Hematopoietic multipotent progenitor cell treated with erythropoietin and hydrocortisone succinate and interleukin-3 and kit ligand, for 6 days (in vitro differentiated cells): Measurements from ENCODE around the gene ALOX12.

Source experiments
- DNase-seq: peaks from one replicate; pipeline ENCODE4 v3.0.0-alpha.2; 2015

The ALOX12 gene

DNA sequence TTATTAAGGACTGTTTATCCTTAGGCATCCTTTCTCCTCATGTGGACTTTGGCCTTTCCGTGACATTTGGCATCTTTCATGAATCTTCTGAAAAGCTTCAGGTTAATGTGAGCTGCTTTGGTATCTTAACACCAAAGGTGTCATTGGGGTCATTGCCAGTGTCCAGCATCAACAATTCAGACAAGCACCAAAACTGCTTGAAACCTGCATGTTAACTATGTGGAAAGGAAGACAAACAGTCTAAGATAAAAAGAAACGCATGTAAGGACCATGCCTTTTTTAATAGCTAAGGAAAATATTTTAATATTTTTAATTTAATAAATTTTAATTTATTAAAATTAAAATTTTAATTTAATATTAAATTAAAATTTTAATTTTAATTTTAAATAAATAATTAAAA is 7.9 kb downstream of the ALOX12 start:
- no peak for DNase-seq

DNA sequence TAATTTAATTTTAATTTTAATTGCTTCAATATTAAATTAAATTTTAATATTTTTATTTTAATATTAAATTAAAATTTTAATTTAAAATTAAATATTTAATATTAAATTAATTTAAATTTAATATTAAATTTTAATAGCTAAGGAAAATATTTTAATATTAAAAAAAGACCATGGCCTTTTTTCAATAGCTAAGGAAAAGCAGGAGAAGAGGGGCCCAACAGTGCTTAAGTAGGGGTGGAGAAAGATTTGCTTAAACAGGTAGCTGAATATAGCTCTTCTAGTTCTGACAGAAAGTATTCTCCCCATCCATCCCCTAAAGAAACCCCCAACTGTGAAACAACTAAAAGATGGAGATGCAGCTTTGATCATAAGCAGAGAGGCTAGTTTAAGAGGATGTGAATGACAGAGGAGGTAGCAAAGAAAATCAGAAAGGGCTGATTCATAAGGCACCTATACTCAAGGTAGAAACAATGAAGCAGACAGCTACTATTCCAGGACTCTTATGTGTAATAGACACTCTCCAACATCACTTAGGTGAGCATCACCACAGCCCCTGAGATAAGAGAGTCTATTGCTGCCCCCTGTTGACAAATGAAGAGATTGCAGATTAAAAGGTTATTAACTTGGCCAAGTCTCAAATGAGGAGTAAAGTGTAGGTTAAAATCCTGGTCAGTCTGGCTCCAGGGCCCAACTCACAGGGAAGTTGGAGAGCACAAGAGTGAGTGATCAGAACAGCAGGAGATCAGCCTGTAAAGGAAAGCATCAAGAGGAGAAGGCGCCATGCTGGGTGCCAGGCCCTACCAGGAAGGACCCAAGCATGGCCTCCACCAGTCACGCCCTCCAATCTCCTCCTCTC is 8.8 kb downstream of the ALOX12 start:
- DNase-seq: peak; percentile 91

DNA sequence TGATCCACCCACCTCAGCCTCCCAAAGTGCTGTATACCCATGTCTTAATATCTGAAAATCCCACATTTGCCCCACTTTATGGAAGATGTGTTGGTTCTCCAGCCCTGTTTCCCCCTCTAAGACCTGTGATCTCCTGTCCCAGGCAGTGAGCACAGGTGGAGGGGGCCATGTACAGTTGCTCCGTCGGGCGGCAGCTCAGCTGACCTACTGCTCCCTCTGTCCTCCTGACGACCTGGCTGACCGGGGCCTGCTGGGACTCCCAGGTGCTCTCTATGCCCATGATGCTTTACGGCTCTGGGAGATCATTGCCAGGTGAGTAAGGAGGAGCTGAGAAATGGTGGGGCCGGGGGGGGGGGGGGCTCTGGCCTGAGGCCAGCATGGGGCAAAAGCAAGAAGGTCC is 9.9 kb downstream of the ALOX12 start:
- no peak for DNase-seq

DNA sequence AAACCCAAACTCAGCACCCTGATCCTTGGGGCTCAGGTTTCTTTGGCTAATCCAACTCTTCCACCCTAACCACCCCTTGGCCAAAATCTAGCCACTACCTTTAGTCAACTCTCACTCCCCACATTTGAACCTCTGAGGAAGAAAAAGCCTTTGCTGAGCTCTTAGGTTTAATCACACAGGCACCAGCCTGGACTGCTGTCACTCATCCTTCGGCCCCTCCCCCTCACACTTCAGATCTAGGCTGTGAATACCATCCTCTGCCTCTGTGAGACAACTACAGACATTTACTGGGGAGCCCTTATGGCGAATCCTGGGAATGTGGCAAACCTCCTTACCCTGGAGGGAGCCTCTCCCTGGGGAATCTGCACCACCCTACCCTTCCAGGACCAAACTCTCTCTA is 11.3 kb downstream of the ALOX12 start:
- DNase-seq: peak; percentile 38

DNA sequence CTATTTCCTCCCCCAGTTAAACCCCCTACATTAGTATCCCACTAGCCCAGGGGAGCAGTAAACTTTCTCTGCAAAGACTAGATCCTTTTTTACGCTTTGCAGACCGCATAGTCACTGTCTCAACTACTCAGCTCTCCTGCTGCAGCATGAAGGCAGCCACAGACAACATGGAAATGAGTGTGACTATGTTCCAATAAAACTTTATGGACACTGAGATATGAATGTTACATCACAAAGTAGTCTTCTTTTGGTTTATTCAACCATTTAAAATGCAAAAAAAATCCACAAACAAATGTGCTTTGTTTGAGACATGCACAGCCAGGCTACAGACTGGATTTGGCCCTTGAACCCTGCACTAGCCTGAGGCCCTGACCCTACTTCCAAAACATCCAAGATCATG is 14.7 kb downstream of the ALOX12 start:
- peak; percentile 35 for DNase-seq

DNA sequence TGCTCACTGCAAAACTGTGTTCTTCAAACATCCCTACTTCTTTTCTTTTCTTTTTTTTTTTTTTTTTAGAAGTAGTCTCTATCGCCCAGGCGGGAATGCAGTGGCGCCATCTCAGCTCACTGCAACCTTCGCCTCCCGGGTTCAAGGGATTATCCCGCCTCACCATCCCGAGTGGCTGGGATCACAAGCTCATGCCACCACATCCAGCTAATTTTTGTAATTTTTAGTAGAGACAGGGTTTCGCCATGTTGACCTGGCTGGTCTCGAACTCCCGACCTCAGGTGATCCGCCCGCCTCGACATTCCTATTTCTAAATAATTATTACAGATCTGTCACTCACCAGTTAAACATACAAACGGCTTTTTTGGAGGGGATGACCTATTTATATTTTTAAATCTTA is 15.6 kb downstream of the ALOX12 start:
- no peak for DNase-seq

DNA sequence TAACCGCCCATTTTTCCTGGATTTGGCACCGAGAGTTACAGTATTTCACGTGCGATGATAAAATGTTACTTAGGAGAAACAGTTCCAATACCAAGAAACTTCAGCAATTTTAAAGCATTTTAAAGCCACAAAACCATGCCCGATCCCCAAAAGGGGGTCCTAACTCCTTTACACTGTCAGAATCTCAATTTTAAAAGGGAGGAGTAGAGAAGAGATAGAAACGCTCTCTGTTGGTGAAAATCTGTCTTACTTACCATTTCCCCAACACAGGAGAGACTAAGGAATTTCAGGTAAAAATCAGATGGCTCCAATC is 16.0 kb downstream of the ALOX12 start:
- no peak for DNase-seq

DNA sequence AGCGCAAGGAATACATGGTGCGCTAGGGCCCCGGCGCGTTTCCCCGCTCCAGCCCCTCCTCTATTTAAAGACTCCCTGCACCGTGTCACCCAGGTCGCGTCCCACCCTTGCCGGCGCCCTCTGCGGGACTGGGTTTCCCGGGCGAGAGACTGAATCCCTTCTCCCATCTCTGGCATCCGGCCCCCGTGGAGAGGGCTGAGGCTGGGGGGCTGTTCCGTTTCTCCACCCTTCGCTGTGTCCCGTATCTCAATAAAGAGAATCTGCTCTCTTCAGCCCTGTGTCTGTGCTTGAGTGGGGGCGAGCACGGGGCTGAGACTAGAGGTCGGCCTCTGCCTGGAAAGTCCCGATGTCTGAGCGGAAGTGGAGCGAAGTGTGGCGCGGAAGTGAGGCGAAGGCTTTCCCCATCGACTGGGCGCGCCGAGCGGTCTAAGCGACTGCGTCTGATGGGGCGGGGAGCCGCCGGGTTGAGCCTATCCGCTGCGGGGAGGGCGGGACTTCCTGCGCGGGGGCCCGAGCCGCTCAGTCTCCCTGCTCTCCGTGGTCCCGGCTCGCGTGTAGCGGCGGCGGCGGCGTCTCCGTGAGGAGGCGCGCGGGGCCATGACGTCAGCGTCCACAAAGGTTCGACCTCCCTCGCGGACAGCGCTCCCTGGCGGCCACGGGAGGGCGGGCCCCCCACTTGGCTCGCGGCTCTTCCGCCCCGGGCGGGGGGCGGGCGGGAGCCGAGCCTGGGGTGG is 18.6 kb downstream of the ALOX12 start:
- peak; percentile 99 for DNase-seq

DNA sequence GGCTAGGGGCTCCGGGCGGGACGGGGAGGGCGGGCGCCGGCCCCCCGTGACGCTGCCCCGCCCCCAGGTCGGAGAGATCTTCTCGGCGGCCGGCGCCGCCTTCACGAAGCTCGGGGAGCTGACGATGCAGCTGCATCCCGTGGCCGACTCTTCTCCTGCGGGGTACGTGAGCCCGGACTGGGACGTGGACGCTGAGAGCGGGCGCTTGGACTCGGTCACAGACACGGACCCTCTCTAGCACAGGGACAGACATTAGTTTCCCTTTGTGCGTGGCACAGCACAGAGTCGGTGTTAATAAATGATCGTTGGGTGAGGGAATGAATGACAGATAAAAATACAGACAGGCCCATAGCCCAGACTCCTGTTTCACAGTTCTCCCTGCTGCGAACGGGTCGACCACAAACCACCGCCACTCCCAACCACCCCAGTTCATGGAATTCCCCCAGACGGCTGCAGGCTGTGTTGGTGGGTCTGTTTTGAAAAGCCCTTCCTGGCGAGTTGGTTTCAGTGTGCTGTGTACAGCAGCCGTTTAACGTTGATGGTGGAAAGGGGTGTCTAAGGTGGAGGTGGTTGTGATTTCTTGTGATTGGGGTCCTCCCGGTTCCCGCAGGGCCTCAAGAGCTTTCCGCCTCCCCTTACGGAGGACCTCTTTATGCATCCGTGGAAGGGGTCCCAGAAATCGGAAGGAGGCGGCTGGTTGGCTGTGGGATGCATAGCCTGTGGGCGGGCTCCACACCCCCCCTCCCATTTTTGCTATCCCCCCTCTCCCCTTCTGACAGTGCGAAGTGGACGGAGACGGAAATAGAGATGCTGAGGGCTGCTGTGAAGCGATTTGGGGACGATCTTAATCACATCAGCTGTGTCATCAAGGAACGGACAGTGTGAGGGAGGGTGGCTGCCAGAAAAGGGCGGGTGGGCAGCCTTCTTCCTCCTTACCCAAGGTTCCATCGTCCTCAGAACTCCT is 19.4 kb downstream of the ALOX12 start:
- peak; percentile 72 for DNase-seq

DNA sequence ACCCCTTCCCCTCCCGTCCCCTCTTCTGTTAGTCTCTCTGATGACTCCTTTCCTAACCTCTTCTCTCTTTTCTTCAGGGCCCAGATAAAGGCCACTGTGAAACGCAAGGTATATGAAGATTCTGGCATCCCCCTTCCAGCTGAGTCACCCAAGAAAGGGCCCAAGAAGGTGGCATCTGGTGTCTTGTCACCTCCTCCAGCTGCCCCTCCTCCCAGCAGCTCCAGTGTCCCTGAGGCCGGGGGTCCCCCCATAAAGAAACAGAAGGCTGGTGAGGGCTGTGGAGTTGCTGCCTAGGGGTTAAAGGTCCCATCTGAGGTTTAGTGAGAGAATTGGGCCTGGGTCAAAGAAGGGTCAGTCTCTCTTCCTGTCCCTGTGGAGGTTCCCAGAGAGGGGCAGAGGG is 20.6 kb downstream of the ALOX12 start:
- no peak for DNase-seq

DNA sequence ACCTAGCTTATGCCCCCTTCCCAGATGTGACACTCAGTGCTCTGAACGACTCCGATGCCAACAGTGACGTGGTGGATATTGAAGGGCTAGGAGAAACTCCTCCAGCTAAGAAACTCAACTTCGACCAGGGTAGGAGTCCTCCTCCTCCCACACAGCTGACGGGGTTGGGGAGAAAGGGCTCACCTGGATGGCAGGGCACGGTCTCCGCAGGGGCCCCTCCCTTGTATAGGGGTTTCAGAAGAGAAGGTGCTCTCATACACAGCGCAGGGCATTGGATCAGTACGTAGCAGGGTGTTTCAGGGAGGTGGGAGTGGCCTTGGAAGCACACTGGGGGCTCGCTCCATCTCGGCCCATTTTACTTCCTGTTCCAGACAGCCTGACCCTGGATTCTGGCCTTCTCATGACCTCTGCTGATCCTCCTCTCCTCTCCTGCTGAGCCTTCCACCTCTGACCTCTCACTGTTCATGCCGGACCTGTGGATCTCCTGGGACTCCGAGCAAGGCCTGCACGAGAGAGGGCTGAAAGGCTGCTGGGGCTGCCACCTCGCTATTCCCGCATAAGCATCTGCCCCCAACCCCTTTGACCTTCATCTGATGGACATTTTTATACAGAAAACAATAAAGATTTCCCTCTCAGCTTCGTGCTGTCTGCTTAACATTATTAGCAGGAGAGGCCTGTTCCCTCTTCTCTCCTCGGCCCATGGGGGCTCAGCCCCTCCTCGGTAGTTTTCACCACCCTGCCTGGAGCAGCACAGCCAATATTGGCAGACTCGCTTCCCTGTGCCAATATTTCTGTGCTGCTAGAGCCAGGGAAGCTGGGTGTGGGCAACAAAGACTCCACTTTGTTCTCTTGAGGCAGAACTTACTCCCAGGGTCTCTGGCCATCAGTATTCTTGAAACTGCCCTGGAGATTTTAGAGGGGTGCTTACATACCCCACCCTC is 21.3 kb downstream of the ALOX12 start:
- DNase-seq: no peak

DNA sequence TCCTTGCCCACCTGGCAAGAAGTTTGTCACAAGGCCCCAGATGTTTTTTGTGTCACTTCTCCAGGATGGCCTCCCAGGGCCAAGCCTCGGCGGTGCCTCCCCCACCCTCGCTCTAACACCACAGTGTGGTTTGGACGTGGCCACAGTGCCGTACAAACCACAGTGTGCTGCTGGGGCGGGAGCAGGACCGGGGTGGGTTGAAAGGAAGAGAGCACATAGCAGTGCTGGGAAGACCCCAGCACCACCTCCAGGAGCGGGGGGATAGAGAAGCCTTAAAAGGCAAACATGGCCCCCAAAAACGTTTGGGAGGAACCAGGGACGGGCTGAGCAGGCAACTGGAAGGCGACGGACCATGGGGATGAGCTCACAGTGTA is 22.0 kb downstream of the ALOX12 start:
- peak; percentile 63 for DNase-seq

DNA sequence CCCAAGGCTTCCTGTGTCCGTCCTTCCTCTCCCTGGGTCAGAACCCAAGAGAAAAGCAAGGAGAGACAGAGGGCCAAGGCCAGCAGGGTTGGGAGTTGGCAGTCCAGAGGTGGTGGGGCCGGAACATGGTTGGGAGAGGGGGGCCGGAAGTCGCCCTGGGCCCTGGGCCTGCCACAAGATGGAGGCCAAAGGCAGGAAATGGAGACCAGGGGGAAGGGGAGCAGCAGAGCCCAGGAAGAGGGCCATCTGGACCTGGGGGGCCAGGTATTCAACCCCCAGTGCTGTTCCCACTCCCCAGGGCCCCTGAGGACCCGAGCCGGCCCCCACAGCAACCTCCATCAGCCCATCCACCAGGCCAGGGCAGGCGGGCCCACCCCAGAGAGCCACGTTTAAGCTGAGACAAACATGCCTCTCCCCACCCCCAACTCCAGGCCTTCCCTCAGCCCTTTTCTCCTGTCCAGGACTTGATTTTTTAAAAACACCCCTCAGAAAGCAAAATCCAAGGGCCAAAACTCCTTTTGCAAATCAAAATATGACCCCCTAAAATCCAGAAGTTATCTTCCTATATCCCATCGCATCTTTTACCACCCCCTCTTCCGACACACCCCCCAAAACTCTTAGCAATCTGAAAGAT is 22.6 kb downstream of the ALOX12 start:
- no peak for DNase-seq

DNA sequence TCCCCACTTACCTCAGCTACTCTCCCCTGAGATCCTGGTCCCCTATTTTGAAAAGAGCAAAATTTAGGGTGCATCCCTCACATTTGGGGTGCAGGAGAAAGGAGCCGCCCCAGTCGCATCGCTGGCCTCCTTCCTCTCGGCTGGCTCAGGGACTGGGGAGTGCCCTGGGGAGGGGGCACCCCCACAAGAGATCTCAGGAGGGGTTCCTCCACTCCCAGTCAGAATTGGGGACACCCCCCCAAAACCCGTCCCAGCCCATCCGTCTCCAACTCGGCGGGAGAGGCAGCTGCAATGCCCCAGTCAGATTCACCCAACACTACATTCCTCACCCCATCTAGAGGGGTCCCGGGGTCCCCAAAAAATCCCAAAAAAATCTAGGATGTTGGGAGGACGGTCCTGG is 23.5 kb downstream of the ALOX12 start:
- DNase-seq: no peak

DNA sequence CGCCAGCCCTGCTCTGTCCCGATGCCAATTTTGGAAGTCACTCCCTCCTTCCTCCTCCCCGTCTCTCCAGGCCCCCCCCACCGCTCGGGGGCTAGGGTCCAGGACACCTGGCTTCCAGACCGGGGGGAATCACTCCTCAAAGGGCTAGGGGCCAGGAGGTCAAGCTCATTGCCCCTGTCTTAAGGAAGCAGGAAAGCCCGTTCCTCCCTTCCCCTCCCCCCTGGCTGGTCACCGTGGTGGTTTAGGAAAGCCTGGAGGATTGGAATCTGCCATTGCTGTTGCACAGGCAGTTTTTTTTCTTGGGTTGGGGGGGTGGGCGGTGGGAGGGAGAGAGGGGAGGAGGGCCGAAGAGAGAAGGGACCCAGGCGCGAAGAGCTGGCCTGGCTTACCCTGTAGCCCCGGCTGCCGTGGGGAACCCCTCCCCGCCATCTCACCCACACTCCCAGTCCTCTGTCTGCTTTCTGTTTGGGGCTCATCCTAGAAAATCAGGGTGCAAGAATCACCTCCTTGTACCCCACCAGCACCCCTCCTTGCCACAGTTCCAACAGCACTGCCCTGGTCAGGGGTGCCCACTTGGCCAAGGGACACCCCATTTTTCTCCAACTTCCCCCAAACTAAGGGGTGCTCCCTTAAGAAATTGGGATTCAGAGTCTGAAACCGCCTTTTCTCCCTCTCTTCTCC is 24.1 kb downstream of the ALOX12 start:
- no peak for DNase-seq

DNA sequence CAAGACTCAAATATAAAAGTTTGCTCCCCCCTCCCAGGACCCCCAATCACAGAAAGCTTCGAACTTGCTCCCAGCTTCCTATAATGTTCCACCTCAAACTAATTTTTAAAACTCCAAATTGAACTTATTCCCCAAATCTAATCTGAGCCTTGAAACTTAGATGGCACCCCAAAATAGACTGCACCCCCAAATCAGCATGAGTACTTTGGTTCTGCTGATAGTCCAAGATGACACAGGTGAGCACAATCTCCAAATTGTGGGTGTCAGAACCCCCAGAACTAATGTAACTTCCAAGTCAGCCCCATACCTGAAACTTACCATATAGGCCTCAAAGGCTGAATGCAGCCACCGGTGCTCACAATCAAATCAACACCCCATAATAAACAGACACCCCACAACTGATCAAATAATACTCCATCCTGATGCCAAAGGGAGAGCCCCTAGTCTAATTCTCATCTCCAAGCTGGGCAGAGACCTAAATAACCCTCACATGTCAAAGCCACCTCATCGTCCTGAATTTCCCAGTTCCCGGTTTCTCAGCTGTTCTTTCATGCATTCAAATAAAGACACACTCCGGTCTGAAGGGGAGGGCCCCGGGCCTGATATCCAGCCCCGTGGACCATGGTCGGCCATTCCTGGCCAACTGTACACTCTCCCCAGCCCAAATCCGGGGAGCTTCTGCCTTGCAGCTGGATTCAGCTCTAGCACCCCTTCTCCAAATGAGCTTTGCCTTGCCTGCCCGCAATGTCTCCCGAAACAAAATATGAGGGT is 25.2 kb downstream of the ALOX12 start:
- no peak for DNase-seq

DNA sequence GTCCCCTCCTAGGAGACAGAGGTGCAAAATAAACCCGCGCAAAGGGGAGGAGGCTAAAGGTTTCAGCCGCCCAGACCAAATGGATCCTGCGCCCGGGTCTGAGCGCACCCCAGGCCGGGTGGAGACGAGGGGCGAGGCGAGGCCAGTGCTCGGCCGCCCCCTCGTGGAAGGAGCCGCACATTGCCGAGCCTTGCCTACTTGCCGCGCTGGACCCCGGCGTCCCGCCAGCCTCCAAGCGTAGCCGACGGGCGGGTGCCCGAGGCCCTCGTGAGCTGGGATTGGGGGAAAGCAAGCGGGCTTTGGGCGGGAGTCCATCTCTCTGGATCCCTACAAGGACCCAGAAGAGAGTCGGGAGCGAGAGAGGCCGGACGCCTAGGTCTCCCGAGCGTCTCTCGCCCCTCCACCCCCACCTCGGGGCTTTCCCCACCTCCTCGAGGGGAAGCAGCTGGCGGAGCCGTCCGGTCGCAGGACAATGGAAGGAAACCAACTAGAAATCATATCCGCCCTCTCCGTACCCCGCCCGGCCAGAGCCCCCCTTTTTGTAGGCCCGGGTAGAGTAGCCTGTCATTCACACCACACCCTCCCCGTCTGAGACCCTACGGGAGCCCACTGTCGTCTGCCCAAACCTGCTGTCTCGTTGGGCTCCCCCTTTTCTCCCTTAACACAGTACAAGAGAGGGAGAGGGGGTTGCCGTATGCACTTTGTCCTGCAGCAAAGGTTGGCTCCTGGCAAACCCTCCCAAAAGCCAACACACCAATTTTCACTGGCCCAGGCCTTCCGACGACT is 26.3 kb downstream of the ALOX12 start:
- DNase-seq: peak; percentile 90

DNA sequence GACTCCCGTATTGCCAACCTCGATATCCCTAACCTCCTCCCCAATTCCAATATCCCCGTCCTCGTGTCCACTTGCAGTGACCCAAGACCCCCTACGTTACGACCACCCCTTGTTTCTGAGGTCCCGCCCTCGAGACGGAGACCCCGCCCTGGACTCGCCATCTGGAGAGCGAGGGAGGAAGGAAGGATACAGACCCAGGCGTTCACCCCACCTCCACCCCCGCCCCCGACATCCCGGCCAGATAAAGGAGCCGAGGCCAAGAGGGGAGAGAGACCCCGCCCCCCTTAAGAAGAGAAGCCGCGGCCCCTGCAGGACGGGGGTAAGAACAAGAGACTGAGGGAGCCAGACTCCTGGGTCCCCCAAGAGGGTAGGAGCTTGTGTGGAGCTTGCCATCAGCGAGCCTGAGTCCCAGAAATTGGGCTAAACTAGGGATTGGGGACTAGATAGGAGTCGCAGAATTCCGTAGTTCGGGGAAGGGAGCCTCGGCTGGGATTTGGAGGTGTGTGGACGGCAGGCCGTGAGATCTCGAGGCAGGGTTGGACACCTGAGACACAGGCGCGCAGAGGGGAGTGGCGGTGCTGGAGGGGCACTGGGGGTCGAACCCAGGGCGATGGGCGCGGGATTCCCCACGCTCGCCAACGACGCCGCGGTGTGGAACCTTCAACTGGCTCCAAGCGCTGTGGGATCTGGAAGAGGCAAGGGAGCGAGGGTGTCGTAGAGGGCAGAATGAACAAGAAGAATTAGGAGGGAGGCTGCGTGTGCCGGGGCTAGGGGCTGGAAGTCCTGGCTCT is 27.1 kb downstream of the ALOX12 start, which contains the start of gene BCL6B:
Gene BCL6B, plus strand, starts transcription at position 270 of the 791 bp plus-strand sequence. CDS start 622 bp downstream, outside the sequence.
- no peak for DNase-seq
